Fibroblast of the aortic adventitia (primary cell): ENCODE data around the gene KCNIP2. TPM values are rescaled to one million over a fixed set of nuclear protein-coding genes. Genes with fewer than 3 reads are reported as not detected.
A peak's percentile ranks its signal among the peaks of the same experiment; 100 is the strongest.

Experiments used
- DNase-seq: peaks from one replicate; pipeline ENCODE4 v3.0.0-alpha.2; 2010; ENCODE audit warnings: low read depth
- H3K4me3 ChIP-seq: 2 replicates; pipeline ENCODE4 v1.5.1; 2011; ENCODE audit warnings: low read depth, mild to moderate bottlenecking, control low read depth, low read length, moderate library complexity
- total RNA-seq: library from RNA; depleted of rRNA; stranded (reverse); fragments of >200 nt; gene quantifications from 2 replicates; pipeline ENCODE4 v1.2.3, GENCODE V29; 2012; ENCODE audit warnings: low replicate concordance
- TF ChIP-seq, protein P1 (sequence below): IDR thresholded peaks from 2 replicates; pipeline ENCODE4 v1.5.1; 2011; ENCODE audit warnings: mild to moderate bottlenecking, low read length, control low read depth, inconsistent platforms; ENCODE audit not compliant: insufficient read depth

Gene KCNIP2
- total RNA-seq, 1 donor = 1.2 TPM

DNA sequence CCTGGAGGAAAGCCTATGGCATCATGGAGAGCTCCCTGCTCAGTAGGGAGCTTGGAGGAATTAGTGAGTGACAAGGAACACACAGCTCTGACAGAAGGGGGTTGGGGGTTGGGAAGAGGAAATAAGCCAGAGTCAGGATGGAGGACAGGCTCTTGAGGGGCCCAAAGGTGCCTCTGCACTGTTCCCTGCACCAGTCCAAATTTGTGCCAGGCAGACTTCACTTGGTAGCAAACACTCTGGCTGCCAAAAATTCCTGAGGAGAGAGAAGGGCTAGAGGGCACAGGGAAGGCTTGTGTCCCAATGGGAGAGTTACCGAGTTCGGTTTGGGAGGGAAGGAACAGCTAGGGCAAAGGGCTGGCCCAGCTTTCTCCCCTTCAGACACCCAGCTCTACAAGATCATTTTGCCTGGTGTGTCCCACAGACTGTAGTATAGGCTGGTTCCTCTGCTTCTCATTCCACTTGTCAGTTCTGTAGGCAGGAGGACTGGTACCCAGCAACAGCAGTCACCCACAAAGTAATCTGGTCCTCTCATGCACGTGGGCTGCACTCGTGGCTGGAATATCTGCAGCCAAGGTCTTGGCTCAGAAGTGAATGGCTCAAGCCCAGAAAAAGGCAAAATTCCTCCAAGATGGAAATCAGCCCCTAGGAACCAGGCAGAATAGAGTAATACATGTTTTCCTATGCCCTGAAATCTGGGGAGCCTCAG is 8.0 kb upstream of the KCNIP2 start:
- peak; percentile 72 for DNase-seq
- H3K4me3 ChIP-seq = no peak overlapping the region
- TF ChIP-seq, protein P1, sequence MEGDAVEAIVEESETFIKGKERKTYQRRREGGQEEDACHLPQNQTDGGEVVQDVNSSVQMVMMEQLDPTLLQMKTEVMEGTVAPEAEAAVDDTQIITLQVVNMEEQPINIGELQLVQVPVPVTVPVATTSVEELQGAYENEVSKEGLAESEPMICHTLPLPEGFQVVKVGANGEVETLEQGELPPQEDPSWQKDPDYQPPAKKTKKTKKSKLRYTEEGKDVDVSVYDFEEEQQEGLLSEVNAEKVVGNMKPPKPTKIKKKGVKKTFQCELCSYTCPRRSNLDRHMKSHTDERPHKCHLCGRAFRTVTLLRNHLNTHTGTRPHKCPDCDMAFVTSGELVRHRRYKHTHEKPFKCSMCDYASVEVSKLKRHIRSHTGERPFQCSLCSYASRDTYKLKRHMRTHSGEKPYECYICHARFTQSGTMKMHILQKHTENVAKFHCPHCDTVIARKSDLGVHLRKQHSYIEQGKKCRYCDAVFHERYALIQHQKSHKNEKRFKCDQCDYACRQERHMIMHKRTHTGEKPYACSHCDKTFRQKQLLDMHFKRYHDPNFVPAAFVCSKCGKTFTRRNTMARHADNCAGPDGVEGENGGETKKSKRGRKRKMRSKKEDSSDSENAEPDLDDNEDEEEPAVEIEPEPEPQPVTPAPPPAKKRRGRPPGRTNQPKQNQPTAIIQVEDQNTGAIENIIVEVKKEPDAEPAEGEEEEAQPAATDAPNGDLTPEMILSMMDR = no peak

DNA sequence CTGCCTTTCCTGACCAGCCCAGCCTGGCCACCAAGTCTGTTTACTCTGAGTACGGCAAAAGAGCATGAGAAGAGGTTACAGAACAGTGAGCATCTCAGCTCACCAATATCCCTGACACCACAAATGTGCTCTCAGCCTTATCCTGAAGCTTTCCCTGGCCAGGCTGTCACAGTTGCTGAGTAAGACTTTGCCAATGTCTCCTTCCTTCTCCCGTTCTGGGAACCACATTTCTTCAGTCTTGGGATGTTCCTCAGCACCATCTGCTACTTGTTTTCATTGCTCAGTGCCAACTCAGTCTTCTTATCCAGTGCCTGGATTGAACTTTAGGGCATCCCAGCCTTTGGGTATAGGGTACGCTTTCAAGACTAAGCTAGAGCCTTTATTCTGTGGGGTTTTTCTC is 7.1 kb upstream of the KCNIP2 start:
- DNase-seq = no peak
- TF ChIP-seq, protein P1 = no peak
- no peak overlapping the region for H3K4me3 ChIP-seq

DNA sequence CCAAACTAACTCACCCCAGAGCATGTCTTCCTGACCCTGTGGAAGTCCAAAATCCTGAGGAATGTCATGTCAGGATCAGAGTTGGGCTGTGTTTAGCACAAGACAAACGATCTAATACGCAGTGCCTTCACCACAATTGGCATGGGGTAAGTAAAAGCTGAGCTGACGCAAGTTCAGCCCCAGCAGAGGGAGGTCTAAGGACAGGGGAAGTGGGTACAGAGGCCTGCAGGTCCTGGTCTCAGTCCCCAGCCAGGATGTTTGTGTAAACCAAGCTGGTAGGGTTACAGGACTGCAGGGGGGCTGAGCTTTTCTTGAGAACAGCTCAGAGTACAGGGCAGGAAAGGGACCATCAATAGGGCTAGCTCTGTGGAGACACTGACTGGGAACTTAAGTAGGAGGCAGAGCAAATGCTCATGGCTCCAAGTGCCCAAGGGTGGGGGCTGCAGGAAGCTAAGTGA is 5.3 kb upstream of the KCNIP2 start:
- DNase-seq = no peak
- no peak overlapping the region for H3K4me3 ChIP-seq
- TF ChIP-seq, protein P1 = no peak

DNA sequence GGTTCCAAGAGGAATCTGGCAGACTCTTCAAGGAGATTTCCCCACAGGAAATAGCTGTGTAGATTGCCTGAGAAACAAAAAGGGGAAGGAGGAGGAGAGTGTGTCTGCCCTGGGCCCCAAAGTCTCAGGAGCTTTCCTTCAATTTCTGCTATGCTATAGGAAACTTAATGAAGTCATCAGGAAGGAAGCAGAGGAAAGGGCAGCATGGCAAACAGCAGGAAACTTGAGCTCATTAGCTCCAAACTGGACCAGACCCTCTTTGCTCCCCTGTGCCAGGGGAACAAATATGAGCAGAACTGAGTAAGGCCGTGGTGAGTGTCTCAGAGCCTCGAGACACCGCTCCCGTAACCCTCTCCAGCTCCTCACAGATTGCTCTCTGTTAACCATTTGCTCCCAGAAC is 4.8 kb upstream of the KCNIP2 start:
- TF ChIP-seq, protein P1 = no peak
- H3K4me3 ChIP-seq = no peak overlapping the region
- DNase-seq = no peak

DNA sequence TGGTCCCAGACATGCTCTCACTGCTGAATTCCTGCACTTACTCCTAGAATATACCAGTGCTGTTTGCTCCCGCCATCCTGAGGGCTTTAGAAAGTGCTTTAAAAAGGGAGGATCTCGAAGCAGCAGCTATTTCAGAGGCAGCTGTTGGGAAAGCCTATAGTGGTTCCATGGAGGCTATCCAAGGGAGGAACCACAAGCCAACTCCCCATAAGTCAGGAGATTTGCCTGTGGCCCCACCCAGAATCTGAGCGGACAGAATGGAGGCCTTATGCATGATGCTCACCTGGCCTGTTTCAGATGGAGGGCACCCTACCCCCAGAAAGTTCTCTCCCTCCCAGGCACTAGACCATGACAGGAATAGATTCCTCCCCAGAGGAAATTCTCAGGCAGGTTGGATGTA is 2.3 kb upstream of the KCNIP2 start:
- TF ChIP-seq, protein P1 = no peak
- DNase-seq = no peak
- H3K4me3 ChIP-seq = no peak overlapping the region

DNA sequence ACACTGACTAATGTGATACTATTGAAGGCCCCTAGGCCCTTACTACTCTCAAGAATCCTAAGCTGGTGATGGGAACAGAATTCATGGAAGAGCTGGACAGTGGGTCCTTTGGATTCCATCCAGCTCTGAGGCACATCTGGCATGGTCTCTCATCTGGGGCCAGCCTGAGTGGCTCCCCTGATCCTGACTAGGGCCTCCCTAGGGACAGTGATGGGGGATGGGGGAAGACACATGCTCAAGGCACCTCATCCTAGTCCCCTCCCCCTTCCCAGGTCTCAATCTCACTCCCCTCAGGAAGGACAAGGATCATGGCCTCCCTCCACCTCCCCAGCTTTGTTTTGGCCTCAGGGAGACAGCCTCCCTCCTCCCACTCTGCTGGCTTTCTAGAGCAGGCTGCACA is 1.8 kb downstream of the KCNIP2 start:
- DNase-seq = no peak
- TF ChIP-seq, protein P1 = no peak
- H3K4me3 ChIP-seq = no peak overlapping the region
